GM12891 (cell line): ENCODE data around the gene BRF1.
"Not testable (repeated sequence)": the region's sequence is repeated elsewhere in the genome, so short reads cannot be mapped to it uniquely, and the experiment has no call there.

Experiments used
- DNase-seq: peaks from one replicate; pipeline ENCODE4 v3.0.0; 2011; ENCODE audit warnings: low spot score; ENCODE audit not compliant: insufficient read length
- FAIRE-seq: peaks from 2 replicates; lab custom pipeline; 2011; peaks lifted over from hg19 to GRCh38; lab: Jason Lieb, UNC
- PAX5 ChIP-seq: IDR thresholded peaks from 2 replicates; pipeline ENCODE4 v1.6.1; 2011; ENCODE audit warnings: low read length, moderate library complexity, mild to moderate bottlenecking; ENCODE audit not compliant: insufficient read depth, severe bottlenecking
- POLR2A ChIP-seq: IDR thresholded peaks from 2 replicates; pipeline ENCODE4 v1.6.1; 2011; ENCODE audit warnings: low read depth, low read length, control low read depth
- POLR2AphosphoS5 ChIP-seq: IDR thresholded peaks from 2 replicates; pipeline ENCODE4 v1.6.1; 2011; ENCODE audit warnings: low read depth, low read length, control low read depth
- POU2F2 ChIP-seq: IDR thresholded peaks from 2 replicates; pipeline ENCODE4 v1.6.1; 2011; ENCODE audit warnings: low read depth, mild to moderate bottlenecking, control low read depth, low read length, moderate library complexity
- SPI1 ChIP-seq: IDR thresholded peaks from 2 replicates; pipeline ENCODE4 v1.6.1; 2011; ENCODE audit warnings: low read depth, low read length, control low read depth
- TAF1 ChIP-seq: IDR thresholded peaks from 2 replicates; pipeline ENCODE4 v1.6.1; 2011; ENCODE audit warnings: low read depth, low read length, control low read depth

The BRF1 gene

DNA sequence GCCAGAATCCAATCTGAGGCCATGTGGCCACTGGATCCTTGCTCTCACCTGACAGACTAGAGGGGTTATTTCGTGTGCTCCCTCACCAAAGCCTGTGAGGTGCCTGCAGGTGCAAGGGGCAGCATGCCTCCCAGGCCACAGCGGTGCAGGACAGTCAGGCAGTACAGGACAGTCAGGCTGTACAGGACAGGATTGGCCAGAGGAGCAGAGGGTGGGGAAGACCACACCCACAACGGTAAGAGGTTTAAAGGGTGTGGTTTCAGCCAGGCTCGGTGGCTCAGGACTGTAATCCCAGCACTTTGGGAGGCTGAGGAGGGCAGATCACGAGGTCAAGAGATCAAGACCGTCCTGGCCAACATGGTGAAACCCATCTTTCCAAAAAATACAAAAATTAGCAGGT is 3.1 kb upstream of the BRF1 start:
- TF ChIP-seq POU2F2 (no peak), POLR2A (no peak), POLR2AphosphoS5 (no peak), SPI1 (no peak), TAF1 (no peak), PAX5 (no peak)
- DNase-seq (no peak), FAIRE-seq (no peak)

- not testable (repeated sequence) for DNase-seq, FAIRE-seq
Observed at GRCh38 chr14:105301915-105302249, 1.1 kb upstream of the BRF1 start.

GRCh38 chr14:105301103-105301914 is 508 bp upstream of the BRF1 start:
- no peak for TF ChIP-seq PAX5
- TF ChIP-seq POU2F2: no peak
- TF ChIP-seq POLR2A: peak; percentile 15; the same call in 1 of the 2 replicates
- 0 out of 2 replicates have a peak, but pooled peaks have one; percentile 3 for TF ChIP-seq SPI1
- no peak for TF ChIP-seq POLR2AphosphoS5
- peak; percentile 98 for FAIRE-seq
- peak; percentile 98 for DNase-seq

DNA sequence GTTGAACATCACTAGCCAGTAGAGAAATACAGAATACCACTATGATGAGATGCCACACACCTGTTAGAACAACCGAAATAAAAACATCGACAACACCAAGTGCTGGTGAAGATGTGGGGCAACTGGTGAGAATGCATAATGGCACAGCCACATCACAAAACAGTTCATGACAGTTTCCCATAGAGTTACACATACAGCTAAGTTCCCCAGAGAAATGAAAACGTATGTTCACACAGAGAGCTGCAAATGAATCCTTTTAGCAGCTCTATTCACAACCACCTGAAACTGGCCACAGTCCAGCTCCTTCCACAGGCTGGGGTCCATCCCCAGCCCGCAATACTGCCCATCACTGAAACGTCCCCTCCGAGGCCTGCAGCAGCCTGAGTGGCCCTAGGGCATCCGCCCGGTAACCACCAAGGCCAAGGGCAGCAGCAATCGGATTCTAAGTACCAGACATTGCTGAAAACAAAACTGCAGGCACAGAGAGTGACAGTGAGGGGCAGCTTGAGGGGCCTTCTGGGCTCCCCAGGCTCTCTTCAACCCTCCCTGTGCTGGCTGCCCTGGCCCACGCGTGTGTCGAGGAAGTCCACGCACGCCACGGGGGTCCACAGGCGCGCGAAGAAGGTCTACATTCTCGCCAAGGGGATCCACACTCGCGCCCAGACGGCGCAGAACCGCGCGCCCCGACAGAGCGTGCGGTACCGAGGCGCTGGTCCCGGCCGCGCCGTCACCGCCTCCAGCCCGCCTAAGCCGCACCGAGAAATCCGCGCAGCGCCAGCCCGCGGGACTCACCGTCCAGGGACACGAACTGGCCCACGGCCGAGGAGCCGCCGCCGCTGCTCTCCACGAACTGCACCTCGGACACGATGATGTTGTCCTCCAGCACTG is 903 bp downstream of the BRF1 start:
- DNase-seq (no peak), FAIRE-seq (peak; percentile 92)
- TF ChIP-seq POLR2AphosphoS5 (no peak), SPI1 (no peak), TAF1 (no peak), POLR2A (no peak), POU2F2 (no peak), PAX5 (no peak)

DNA sequence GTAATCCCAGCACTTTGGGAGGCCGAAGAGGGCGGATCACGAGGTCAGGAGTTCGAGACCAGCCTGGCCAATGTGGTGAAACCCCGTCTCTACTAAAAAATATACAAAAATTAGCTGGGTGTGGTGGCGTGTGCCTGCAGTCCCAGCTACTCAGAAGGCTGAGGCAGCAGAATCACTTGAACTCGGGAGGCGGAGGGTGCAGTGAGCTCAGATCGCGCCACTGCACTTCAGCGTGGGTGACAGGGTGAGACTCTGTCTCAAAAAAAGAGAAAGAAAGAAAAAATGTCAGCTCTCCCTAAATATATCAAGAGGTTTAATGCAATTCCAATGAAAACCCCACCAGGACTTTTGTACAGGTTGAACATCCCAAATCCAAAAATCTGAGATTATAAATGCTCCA is 3.5 kb downstream of the BRF1 start:
- not testable (repeated sequence) for DNase-seq, FAIRE-seq

GRCh38 chr14:105294142-105294597 is 6.6 kb downstream of the BRF1 start:
- peak; percentile 92 for FAIRE-seq
- TF ChIP-seq POLR2A (no peak), SPI1 (no peak), POLR2AphosphoS5 (no peak), PAX5 (no peak), POU2F2 (no peak), TAF1 (no peak)
- no peak for DNase-seq

DNA sequence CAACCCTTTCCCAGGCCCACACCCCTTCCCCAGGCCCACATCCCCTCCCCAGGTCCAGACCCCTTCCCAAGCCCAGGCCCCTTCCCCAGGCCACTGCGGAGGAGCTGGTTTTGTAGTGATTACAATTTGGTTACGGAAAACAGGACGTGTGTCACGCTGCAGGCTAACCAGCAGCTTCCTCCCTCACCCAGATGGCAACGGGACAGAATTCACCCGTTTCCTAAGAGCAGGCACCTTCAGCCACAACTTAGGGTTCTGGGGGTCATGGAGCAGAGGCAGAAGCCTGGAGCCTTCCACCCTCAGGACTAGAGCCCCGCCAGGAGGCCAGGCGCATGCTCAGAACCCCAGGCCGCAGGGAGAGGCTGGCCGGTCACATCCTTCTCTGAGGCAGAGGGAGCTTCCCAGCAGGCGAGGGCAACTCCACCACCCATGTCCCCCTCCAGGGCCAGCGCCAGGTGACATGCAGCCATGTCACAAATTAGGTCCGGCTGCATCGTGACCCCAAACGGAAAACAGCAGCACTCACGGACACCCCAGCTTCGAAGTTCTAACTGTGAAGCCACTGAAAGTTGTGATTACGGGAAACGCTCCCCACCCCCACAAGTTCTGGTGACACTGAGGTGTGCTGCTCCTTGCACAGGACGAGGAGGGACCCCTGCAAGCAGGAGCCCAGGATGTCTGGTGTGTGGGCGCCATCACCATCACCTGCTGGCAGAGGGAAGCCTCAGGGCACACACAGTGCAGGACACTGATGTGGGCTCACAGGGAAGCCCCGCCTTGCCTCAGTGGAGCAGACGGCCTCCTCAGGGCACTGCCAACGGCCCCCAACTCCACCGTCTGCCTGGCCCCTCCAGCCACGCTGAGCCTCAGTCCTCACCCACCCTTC is 7.7 kb downstream of the BRF1 start:
- DNase-seq (no peak), FAIRE-seq (peak; percentile 94)
- TF ChIP-seq PAX5 (no peak), SPI1 (no peak), POLR2AphosphoS5 (no peak), POLR2A (no peak), POU2F2 (no peak), TAF1 (no peak)

DNA sequence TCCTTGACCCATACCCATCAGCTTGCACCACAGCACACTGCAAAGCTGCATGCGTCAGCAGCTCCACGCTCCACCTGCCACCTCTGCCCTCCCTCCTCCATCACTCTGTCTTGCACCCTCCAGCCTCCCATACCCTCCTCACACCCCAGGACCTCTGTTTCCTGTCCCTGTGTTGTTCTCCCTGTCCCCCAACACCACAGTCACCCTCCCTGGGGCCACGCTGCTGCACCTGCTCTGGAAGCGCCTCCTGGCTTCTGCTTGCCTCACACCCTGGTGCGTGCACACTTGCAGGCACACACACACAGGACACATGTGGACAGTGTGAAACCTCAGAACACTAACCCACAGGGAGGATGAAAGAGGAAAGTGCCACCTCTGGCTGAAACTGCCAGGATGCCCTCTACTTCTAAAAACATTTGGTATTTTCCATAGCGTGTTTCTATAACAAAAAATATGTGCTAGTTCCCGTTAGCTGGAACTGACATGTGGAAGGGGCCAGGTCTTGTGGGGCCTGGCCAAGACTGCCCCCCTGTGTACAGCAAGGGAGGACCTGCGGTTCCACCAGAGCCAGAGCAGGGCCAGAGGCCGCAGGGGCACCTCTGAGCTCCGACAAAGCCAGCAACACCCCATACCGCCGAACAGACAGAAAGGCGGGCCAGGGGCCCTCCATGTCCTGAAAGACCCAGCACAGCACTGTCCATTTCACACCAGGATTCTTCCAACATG is 10.0 kb downstream of the BRF1 start:
- no peak for DNase-seq

DNA sequence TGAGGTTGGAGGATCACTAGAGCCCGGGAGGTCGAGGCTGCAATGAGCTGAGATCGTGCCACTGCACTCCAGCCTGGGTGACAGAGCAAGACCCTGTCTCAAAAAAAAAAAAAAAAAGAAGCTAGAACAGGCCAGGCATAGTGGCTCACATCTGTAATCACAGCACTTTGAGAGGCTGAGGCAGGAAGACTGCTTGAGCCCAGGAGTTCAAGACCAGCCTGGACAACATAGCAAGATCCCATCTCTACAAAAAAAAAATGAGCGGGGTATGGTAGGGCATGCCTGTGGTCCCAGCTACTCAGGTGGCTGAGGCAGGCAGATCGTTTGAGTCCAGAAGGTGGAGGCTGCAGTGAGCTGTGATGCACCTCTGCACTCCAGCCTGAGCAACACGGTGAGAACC is 11.9 kb downstream of the BRF1 start:
- FAIRE-seq, DNase-seq: not testable (repeated sequence)

More for the DNA sequence above, 10.0 kb downstream of the BRF1 start:
- TF ChIP-seq POU2F2: no peak
- TF ChIP-seq PAX5: no peak
- TF ChIP-seq POLR2A: no peak
- no peak for TF ChIP-seq TAF1
- TF ChIP-seq POLR2AphosphoS5: no peak
- TF ChIP-seq SPI1: no peak
- no peak for FAIRE-seq
